Uterus (tissue), 4 donors: Measurements from ENCODE around the gene BCAS4. TPM values are rescaled to one million over a fixed set of nuclear protein-coding genes. Genes with fewer than 3 reads are reported as not detected.

ENCODE experiments used
- DNase-seq, 2 donors: peaks; one replicate each; pipeline ENCODE4 v3.0.0-alpha.2; 2019 to 2020
- H3K27ac ChIP-seq, 2 donors: fragments of 200-600 bp; sonication (generic); 1 replicate in 1 of 2; 2 replicates in 1 of 2; pipeline ENCODE4 v1.5.1; 2016 to 2018
- H3K27me3 ChIP-seq, 2 donors: fragments of 200-600 bp; sonication (generic); one replicate each; pipeline ENCODE4 v1.5.1; 2018 to 2019; ENCODE audit warnings: control low read depth in 1 of 2
- H3K36me3 ChIP-seq, 2 donors: fragments of 200-600 bp; sonication (generic); one replicate each; pipeline ENCODE4 v1.5.1; 2019; ENCODE audit warnings: control low read depth in 1 of 2
- H3K4me1 ChIP-seq, 2 donors: fragments of 200-600 bp; sonication (generic); one replicate each; pipeline ENCODE4 v1.5.1; 2018 to 2019; ENCODE audit warnings: control low read depth in 1 of 2
- H3K4me3 ChIP-seq, 2 donors: fragments of 200-600 bp; sonication (generic); 1 replicate in 1 of 2; 2 replicates in 1 of 2; pipeline ENCODE4 v1.5.1; 2018 to 2019; ENCODE audit warnings: mild to moderate bottlenecking in 1 of 2
- H3K9me3 ChIP-seq, 2 donors: fragments of 200-600 bp; sonication (generic); one replicate each; pipeline ENCODE4 v1.5.1; 2019; ENCODE audit warnings: control low read depth in 1 of 2
- CTCF ChIP-seq, 4 experiments: fragments of 200-600 bp in 2 of 4; fragments of 450-650 bp in 2 of 4; sonication (generic) in 2 of 4; IDR thresholded peaks; one replicate each; pipeline ENCODE4 v1.5.1; 2016 to 2019; ENCODE audit warnings: antibody characterized with exemption in 4 of 4, mild to moderate bottlenecking in 2 of 4, moderate library complexity in 1 of 4
- POLR2A ChIP-seq, 2 donors: fragments of 450-650 bp; IDR thresholded peaks; one replicate each; pipeline ENCODE4 v1.6.1; 2016; ENCODE audit warnings: antibody characterized with exemption in 2 of 2, mild to moderate bottlenecking in 1 of 2, moderate library complexity in 1 of 2
- intact Hi-C: fragments of 100-400 bp; cut with DNase I; formaldehyde crosslinking; loops from one replicate; pipeline ENCODE4 v1.15.1; 2023; ENCODE audit warnings: low total_unique reads
- total RNA-seq, 4 donors: library from RNA; depleted of rRNA in 3 of 4; stranded (reverse); fragments of >200 nt in 3 of 4; gene quantifications; one replicate each; pipeline versions ENCODE4 v1.1.0 to v1.2.4, GENCODE V29; 2014 to 2023
- donor health status: DM: yes; HTN: yes; CAD: no.

BCAS4 gene
- total RNA-seq, 4 donors from 2014 or later, result under 0.01 to 9.1 (median 3.5) TPM; not detected in 1

- intact Hi-C loops, result no loop called here
- Histone ChIP-seq H3K9me3 (no peaks in the 10 kb centered on the region), H3K4me1 (no peaks in the 10 kb centered on the region), H3K27ac (no peak overlapping the region), H3K4me3 (no peak overlapping the region), H3K27me3 (no peaks in the 10 kb centered on the region), H3K36me3 (no peaks in the 10 kb centered on the region)
- DNase-seq, result no peak
- TF ChIP-seq CTCF (IDR thresholded peaks at IDR 0.05) (no peak), POLR2A (IDR thresholded peaks at IDR 0.05) (no peak)
These were observed 44.0 kb downstream of the BCAS4 start for GRCh38 chr20:50838707-50839385.

GRCh38 chr20:50842821-50843220 lies 48.0 kb downstream of the BCAS4 start:
- no peaks in the 10 kb centered on the region for H3K36me3 ChIP-seq
- TF ChIP-seq POLR2A (IDR thresholded peaks at IDR 0.05), result no peak
- TF ChIP-seq CTCF (IDR thresholded peaks at IDR 0.05), result no peak
- H3K27ac ChIP-seq, result no peak overlapping the region
- H3K27me3 ChIP-seq, result no peaks in the 10 kb centered on the region
- H3K4me3 ChIP-seq, result no peak overlapping the region
- DNase-seq, result no peak
- intact Hi-C loops, result no loop called here
- no peaks in the 10 kb centered on the region for H3K9me3 ChIP-seq
- H3K4me1 ChIP-seq, result no peaks in the 10 kb centered on the region

GRCh38 chr20:50843331-50844276 lies 48.7 kb downstream of the BCAS4 start:
- no peak for TF ChIP-seq CTCF (IDR thresholded peaks at IDR 0.05)
- H3K9me3 ChIP-seq, result no peaks in the 10 kb centered on the region
- H3K4me1 ChIP-seq, result no peaks in the 10 kb centered on the region
- H3K27me3 ChIP-seq, result no peaks in the 10 kb centered on the region
- no peak overlapping the region for H3K27ac ChIP-seq
- no peaks in the 10 kb centered on the region for H3K36me3 ChIP-seq
- no peak overlapping the region for H3K4me3 ChIP-seq
- DNase-seq, result no peak
- intact Hi-C loops, result no loop called here

- no peaks in the 10 kb centered on the region for H3K9me3 ChIP-seq
- H3K36me3 ChIP-seq, result no peaks in the 10 kb centered on the region
- H3K4me3 ChIP-seq, result no peak overlapping the region
- no peak for DNase-seq
- no peak overlapping the region for H3K27ac ChIP-seq
- intact Hi-C loops, result no loop called here
- H3K4me1 ChIP-seq, result no peaks in the 10 kb centered on the region
- H3K27me3 ChIP-seq, result no peaks in the 10 kb centered on the region
- TF ChIP-seq CTCF (IDR thresholded peaks at IDR 0.05) (no peak), POLR2A (IDR thresholded peaks at IDR 0.05) (no peak)
These were observed 49.7 kb downstream of the BCAS4 start for GRCh38 chr20:50844430-50845100.
